Gastroesophageal sphincter (tissue), 4 donors: ENCODE measurements around the gene SCN4A. TPM values are rescaled to one million over a fixed set of nuclear protein-coding genes. Genes with fewer than 3 reads are reported as not detected.
A peak's percentile ranks its signal among the peaks of the same experiment; 100 is the strongest.

Experiments used
- ATAC-seq: fragments of 150-250 bp; one replicate; pipeline ENCODE4 v1.9.1; 2016; ENCODE audit warnings: mild to moderate bottlenecking, moderate library complexity
- H3K27ac ChIP-seq, 4 donors: fragments of 200-600 bp; sonication (generic) in 3 of 4; 1 replicate in 3 of 4; 2 replicates in 1 of 4; pipeline ENCODE4 v1.5.1; 2016 to 2019
- H3K27me3 ChIP-seq: fragments of 200-600 bp; sonication (generic); one replicate; pipeline ENCODE4 v1.5.1; 2019
- H3K36me3 ChIP-seq, 2 donors: fragments of 200-600 bp; sonication (generic); one replicate each; pipeline ENCODE4 v1.5.1; 2019; ENCODE audit warnings: control low read depth in 1 of 2
- H3K4me1 ChIP-seq, 3 donors: fragments of 200-600 bp; sonication (generic); 1 replicate in 2 of 3; 2 replicates in 1 of 3; pipeline ENCODE4 v1.5.1; 2016 to 2019; ENCODE audit warnings: control low read depth in 2 of 3
- H3K4me3 ChIP-seq, 2 donors: fragments of 200-600 bp; sonication (generic); one replicate each; pipeline ENCODE4 v1.5.1; 2019; ENCODE audit warnings: mild to moderate bottlenecking in 1 of 2, moderate library complexity in 1 of 2
- H3K9me3 ChIP-seq, 3 donors: fragments of 200-600 bp; sonication (generic); one replicate each; pipeline ENCODE4 v1.5.1; 2017 to 2019; ENCODE audit warnings: control low read depth in 2 of 3
- CTCF ChIP-seq, 4 experiments: fragments of 200-600 bp in 2 of 4; fragments of 450-650 bp in 2 of 4; sonication (generic) in 1 of 4; IDR thresholded peaks; one replicate each; pipeline ENCODE4 v1.5.1; 2017 to 2019; ENCODE audit warnings: antibody characterized with exemption in 4 of 4, mild to moderate bottlenecking in 2 of 4, moderate library complexity in 2 of 4
- EP300 ChIP-seq: sonication (generic); formaldehyde crosslinking; IDR thresholded peaks from one replicate; pipeline ENCODE4 v1.6.1; 2017; ENCODE audit warnings: antibody characterized with exemption, mild to moderate bottlenecking
- POLR2A ChIP-seq, 2 donors: fragments of 450-650 bp; IDR thresholded peaks; one replicate each; pipeline ENCODE4 v1.6.1; 2017; ENCODE audit warnings: antibody characterized with exemption in 2 of 2, mild to moderate bottlenecking in 2 of 2, moderate library complexity in 1 of 2
- POLR2AphosphoS5 ChIP-seq: sonication (generic); formaldehyde crosslinking; IDR thresholded peaks from one replicate; pipeline ENCODE4 v1.6.1; 2017; ENCODE audit warnings: antibody characterized with exemption
- WGBS, 2 donors: methylation state at CpG; one replicate each; pipeline ENCODE4 v1.1.5; 2018; ENCODE audit warnings: low coverage in 1 of 2; 5-methylcytosine and 5-hydroxymethylcytosine counted together
- total RNA-seq, 4 donors: library from RNA; depleted of rRNA; stranded (reverse); fragments of >200 nt; gene quantifications; one replicate each; pipeline ENCODE4 v1.1.0, GENCODE V29; 2016

SCN4A gene
- total RNA-seq, 4 donors from 2014 or later, result 0.15 to 0.47 (median 0.35) TPM

- peak; percentile 84 for ATAC-seq
- Histone ChIP-seq H3K4me3 (no peak overlapping the region), H3K4me1 (peaks cover 0 to 32% (median 19%) of the 10 kb centered on the region in 3 donors), H3K27me3 (peaks cover 70% of the 10 kb centered on the region), H3K27ac (peak overlapping the region in 3 of 4 donors; percentile 4 to 73 (median 70)), H3K36me3 (no peaks in the 10 kb centered on the region), H3K9me3 (no peaks in the 10 kb centered on the region)
- 100% methylated on average over 1 of the region's 14 CpGs; no CpG with 5 or more reads in 1 of the 2 donors for WGBS, 2 donors
- TF ChIP-seq EP300 (no peak), POLR2AphosphoS5 (no peak), CTCF (IDR thresholded peaks at IDR 0.05) (no peak), POLR2A (IDR thresholded peaks at IDR 0.05) (no peak)
These were observed 29.2 kb upstream of the SCN4A start for GRCh38 chr17:64001763-64002529.

- Histone ChIP-seq H3K9me3 (no peaks in the 10 kb centered on the region), H3K27ac (peak overlapping the region in 2 of 4 donors; percentile 57 to 70), H3K4me3 (no peak overlapping the region), H3K36me3 (no peaks in the 10 kb centered on the region), H3K27me3 (peaks cover 75% of the 10 kb centered on the region), H3K4me1 (peaks cover 0 to 26% (median 17%) of the 10 kb centered on the region in 3 donors)
- ATAC-seq, result no peak
- WGBS, 2 donors, result no CpG with 5 or more reads among the region's 7 CpGs
- TF ChIP-seq POLR2A (IDR thresholded peaks at IDR 0.05), result no peak
- TF ChIP-seq EP300, result no peak
- no peak for TF ChIP-seq POLR2AphosphoS5
- TF ChIP-seq CTCF (IDR thresholded peaks at IDR 0.05), result no peak
These were observed 28.4 kb upstream of the SCN4A start for GRCh38 chr17:64001091-64001579.

- Histone ChIP-seq H3K4me1 (peaks cover 0 to 19% (median 17%) of the 10 kb centered on the region in 3 donors), H3K4me3 (no peak overlapping the region), H3K27me3 (peaks cover 70% of the 10 kb centered on the region), H3K9me3 (no peaks in the 10 kb centered on the region), H3K27ac (no peak overlapping the region), H3K36me3 (no peaks in the 10 kb centered on the region)
- ATAC-seq, result no peak
- 77 to 78% methylated on average over 14 to 17 of the region's 25 CpGs for WGBS, 2 donors
- TF ChIP-seq POLR2A (IDR thresholded peaks at IDR 0.05) (no peak), POLR2AphosphoS5 (no peak), EP300 (no peak), CTCF (IDR thresholded peaks at IDR 0.05) (no peak)
These were observed 27.2 kb upstream of the SCN4A start for GRCh38 chr17:63999680-64000531.

- Histone ChIP-seq H3K36me3 (no peaks in the 10 kb centered on the region), H3K9me3 (no peaks in the 10 kb centered on the region), H3K27me3 (peaks cover 70% of the 10 kb centered on the region), H3K27ac (peak overlapping the region in 3 of 4 donors; percentile 4 to 42 (median 12)), H3K4me1 (peaks cover 0 to 19% (median 17%) of the 10 kb centered on the region in 3 donors), H3K4me3 (peak overlapping the region; percentile 17 to 57)
- no peak for ATAC-seq
- TF ChIP-seq POLR2A (IDR thresholded peaks at IDR 0.05) (no peak), CTCF (IDR thresholded peaks at IDR 0.05) (no peak), EP300 (no peak), POLR2AphosphoS5 (no peak)
- 67 to 100% methylated on average over 1 to 3 of the region's 33 CpGs for WGBS, 2 donors
These were observed 26.3 kb upstream of the SCN4A start for GRCh38 chr17:63998721-63999679.
